GM12801 (cell line): ENCODE measurements around the gene S100A13.

Source experiments
- TF ChIP-seq, protein P1 (sequence below): IDR thresholded peaks from one replicate; pipeline ENCODE4 v1.5.1; 2011; ENCODE audit warnings: control low read depth; ENCODE audit not compliant: insufficient read length; ENCODE audit errors: extremely low read depth

S100A13 gene

DNA sequence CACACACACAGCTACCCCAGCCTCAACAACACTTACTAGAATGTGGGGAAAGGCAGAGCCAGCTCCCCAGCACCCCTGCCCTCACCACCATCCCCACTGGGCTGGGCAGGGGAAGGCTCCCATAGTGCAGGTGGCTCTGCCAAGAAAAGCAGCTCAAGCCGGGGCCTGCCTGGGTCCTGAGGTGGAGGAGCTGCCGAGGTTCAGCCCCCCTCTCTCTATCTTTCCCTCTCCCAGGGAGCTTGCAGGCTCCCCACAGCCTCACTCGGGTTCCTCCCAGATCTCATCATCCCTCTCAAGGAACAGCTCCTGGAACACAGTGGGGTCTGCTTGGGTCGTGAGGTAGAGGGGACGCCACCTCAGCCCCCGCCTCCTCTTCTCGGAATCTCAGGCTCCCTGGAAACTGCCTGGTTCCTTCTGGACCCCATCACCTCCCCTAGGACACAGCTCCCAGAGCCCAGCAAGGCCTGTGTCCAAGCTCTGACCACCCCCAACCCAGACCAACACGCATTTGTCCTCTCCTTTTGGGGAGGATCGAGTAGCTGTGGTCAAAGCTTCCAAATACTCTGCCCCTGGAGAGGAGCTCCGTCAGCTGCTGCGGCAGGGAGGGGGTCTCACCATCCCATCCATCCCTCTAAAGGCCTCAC is 15.1 kb downstream of the S100A13 start:
- TF ChIP-seq, protein P1, sequence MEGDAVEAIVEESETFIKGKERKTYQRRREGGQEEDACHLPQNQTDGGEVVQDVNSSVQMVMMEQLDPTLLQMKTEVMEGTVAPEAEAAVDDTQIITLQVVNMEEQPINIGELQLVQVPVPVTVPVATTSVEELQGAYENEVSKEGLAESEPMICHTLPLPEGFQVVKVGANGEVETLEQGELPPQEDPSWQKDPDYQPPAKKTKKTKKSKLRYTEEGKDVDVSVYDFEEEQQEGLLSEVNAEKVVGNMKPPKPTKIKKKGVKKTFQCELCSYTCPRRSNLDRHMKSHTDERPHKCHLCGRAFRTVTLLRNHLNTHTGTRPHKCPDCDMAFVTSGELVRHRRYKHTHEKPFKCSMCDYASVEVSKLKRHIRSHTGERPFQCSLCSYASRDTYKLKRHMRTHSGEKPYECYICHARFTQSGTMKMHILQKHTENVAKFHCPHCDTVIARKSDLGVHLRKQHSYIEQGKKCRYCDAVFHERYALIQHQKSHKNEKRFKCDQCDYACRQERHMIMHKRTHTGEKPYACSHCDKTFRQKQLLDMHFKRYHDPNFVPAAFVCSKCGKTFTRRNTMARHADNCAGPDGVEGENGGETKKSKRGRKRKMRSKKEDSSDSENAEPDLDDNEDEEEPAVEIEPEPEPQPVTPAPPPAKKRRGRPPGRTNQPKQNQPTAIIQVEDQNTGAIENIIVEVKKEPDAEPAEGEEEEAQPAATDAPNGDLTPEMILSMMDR, result no peak

DNA sequence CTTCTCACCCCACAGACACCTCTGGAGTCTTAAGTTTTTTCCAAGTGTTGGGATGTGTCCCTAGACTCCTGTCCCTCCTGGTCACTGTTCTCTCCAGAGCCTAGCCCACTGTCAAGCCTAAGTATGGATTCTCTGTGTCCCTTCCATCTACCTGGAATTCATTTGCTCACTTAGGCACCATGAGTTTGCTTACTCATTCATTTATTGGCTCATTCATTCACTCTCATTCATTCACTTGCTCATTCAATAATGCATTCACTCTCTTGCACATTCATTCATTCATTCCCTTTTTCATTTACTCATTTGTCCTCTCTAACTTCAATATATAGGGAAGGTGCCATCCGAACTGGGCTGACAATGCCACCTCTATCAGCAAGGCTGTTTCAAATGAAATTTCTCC is 15.9 kb downstream of the S100A13 start:
- TF ChIP-seq, protein P1, result no peak

DNA sequence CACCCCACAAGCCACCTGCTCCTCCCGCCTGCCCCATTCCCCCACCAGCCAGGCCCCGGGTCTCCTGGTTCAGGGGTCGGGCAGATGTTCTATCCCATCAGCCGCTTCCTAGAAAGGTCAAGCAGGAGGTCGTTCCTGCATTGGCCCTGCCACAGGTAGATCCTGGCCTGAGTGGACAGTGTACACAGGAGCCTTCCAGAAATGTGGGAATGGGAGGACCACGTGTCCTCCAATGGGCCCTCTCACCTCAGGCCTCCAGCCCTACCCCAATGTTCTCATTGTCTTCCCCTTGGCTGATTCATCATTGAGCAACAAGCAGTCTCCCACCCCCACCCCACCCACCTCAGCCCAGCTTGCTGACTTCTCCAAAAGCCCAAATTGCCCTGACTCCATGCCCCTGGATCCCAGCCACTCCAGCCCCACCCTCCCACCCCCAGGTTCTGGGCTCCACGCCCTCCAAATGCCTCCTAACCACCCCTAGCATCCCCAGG is 16.4 kb downstream of the S100A13 start:
- TF ChIP-seq, protein P1, result no peak

DNA sequence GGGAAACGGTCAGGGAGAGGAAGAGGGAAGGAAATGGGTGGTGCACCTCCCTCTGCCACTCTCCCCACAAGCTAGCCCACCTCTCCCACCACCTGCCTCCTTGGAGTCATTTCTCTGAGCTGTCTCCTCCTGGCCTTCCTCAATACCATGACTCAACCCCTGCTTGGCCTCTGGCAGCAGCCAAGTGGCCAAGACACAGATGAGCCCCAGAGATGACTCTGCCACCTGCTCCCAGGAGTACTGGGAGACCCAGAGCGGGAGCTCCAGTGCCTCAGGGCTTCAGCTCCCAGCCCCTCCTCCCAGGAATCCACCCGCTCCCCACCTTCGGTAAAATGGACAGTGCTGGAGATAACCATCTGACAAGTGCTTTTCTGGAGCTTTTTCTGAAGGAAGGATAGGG is 17.0 kb downstream of the S100A13 start:
- TF ChIP-seq, protein P1, result no peak

DNA sequence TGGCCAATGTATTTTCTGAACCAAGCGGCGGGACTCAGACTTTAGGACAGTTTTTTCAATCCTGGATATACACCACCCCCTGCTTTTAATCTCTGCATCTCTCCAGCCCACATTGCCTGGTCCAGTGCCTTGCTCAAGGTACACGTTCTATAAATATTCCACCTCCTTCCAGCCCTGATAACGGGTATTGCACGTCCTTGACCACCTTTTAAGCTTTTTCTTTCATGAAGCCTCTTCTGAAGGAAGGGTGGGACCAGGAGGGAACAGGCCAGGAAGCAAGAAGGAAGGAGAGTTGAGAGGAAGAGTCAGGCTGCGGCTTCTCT is 17.8 kb downstream of the S100A13 start:
- TF ChIP-seq, protein P1, result no peak

DNA sequence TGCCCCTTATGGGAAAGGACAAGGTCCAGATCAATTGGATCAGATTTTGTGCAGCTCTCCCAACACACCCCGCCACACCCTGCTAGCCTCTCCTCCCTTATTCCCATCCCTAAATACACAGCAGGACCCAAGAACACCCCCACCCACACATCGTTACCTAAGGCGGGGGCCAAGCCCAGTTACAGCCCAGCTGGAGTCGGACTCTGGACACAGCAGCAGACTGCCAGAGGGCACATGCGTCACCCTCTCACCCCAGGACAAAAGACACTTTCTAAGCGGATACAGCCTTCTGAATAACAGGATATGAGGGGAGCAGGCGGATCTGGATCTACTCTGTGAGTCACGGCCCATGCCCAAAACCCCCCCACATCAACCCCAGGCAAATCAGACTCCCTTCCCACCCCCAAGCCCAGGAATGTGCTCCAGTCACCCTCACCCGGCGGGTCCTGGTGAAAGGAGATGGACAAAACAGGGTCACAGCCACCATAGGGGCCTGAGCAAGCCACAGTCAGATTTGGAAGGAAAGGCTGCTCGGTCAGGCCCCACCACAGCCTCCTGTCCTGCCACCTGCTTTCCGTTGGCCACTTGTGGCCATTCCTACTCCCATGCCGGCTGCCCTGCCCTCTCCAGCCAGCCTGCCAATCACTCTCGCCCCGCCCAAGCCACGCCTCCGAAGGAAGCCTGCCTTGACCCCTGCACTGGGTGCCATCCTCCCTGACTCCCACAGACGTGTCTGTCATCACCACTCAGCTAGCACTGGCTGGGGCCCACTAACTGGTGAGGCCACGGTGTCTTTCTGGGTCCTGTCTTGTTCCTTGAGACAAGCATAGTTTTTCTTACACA is 18.3 kb downstream of the S100A13 start:
- TF ChIP-seq, protein P1, result no peak

DNA sequence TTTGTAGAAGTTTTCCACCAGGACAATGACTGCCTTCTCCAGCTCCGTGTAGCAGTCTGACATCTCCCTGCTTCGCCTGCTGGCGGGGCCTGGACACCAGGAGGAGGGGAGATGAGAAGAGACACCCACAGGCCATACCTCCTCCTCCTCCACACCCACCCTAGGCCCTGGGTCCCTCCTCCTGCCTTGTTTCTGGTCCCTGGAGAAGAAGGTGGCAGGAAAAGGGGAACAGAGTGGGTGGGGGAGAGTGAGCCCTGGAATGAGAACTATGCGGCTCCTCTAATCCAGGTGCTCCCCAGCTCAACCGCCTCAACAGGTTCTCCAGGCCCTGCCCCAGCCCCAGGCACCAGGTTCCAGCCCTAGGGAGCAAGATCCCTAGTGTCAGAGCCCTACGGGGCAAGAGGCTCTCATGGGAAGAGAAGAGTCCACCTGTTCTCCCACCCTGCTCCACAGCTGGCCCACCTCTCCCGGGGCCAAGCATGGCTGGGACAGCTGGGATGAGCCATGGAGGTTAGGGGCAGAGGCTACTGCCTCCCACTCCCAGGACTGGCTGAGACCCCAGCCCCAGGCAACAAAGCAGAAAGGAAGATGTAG is 19.1 kb downstream of the S100A13 start:
- TF ChIP-seq, protein P1, result no peak
